PC-9 (cell line): Measurements from ENCODE around the gene MEFV. TPM values are rescaled to one million over a fixed set of nuclear protein-coding genes. Genes with fewer than 3 reads are reported as not detected.

Experiments used
- BruUV-seq: library from RNA; stranded (reverse); fragments of 400-500 nt; replicated peaks from 2 replicates; lab custom pipeline; 2021; lab: Mats Ljungman, UMichigan
- CTCF ChIA-PET: fragments of 300-600 bp; sonication (Branson Sonifier 250); formaldehyde crosslinking; loops from one replicate; lab custom pipeline; 2022; ENCODE audit warnings: antibody characterized with exemption; lab: Charles Lee
- POLR2A ChIA-PET: fragments of 300-600 bp; sonication (Branson Sonifier 250); formaldehyde crosslinking; loops from one replicate; lab custom pipeline; 2022; ENCODE audit warnings: antibody characterized with exemption; ENCODE audit not compliant: unreplicated experiment; lab: Charles Lee
- DNase-seq, 2 experiments: peaks; one replicate each; pipeline versions ENCODE4 v3.0.0 to v3.0.0-alpha.2; 2015 to 2022; ENCODE audit warnings: mixed read lengths in 1 of 2
- H2AFZ ChIP-seq: fragments of 200-600 bp; sonication (generic); 2 replicates; pipeline ENCODE4 v1.8.1; 2017; ENCODE audit warnings: antibody characterized with exemption
- H3F3A ChIP-seq: fragments of 200-600 bp; sonication (generic); 2 replicates; pipeline ENCODE4 v1.8.1; 2017; ENCODE audit warnings: antibody characterized with exemption, mild to moderate bottlenecking, low read depth; ENCODE audit not compliant: insufficient read depth
- H3K27ac ChIP-seq: fragments of 200-600 bp; sonication (generic); 2 replicates; pipeline ENCODE4 v1.6.1; 2016; ENCODE audit warnings: mixed run types
- H3K27me3 ChIP-seq: fragments of 200-600 bp; sonication (generic); 2 replicates; pipeline ENCODE4 v1.6.1; 2016; ENCODE audit warnings: low read depth, mixed run types; ENCODE audit not compliant: insufficient read depth
- H3K36me3 ChIP-seq: fragments of 200-600 bp; sonication (generic); 2 replicates; pipeline ENCODE4 v1.6.1; 2016; ENCODE audit warnings: low read depth, mixed run types
- H3K4me1 ChIP-seq: fragments of 200-600 bp; sonication (generic); replicated peaks from 2 replicates; pipeline ENCODE4 v1.6.1; 2016; ENCODE audit warnings: mixed run types; ENCODE audit not compliant: insufficient read depth
- H3K4me2 ChIP-seq: fragments of 200-600 bp; sonication (generic); 2 replicates; pipeline ENCODE4 v1.6.1; 2017; ENCODE audit warnings: mixed run types
- H3K4me3 ChIP-seq: fragments of 200-600 bp; sonication (generic); 2 replicates; pipeline ENCODE4 v1.6.1; 2016; ENCODE audit warnings: mixed run types
- H3K79me2 ChIP-seq: fragments of 200-600 bp; sonication (generic); 2 replicates; pipeline ENCODE4 v1.6.1; 2017; ENCODE audit warnings: low read depth, mixed run types
- H3K9me2 ChIP-seq: fragments of 200-600 bp; sonication (generic); 2 replicates; pipeline ENCODE4 v1.8.1; 2017; ENCODE audit warnings: mild to moderate bottlenecking; ENCODE audit not compliant: insufficient read depth
- H3K9me3 ChIP-seq: fragments of 200-600 bp; sonication (generic); 2 replicates; pipeline ENCODE4 v1.8.1; 2016; ENCODE audit warnings: low read depth; ENCODE audit not compliant: insufficient read depth
- H4K20me1 ChIP-seq: fragments of 200-600 bp; sonication (generic); 2 replicates; pipeline ENCODE4 v1.8.1; 2017; ENCODE audit not compliant: insufficient read depth
- CTCF ChIP-seq: fragments of 200-600 bp; sonication (generic); conservative IDR thresholded peaks from 2 replicates; pipeline ENCODE4 v1.6.1; 2017; ENCODE audit warnings: mixed run types, antibody characterized with exemption, mild to moderate bottlenecking, moderate library complexity
- EZH2 ChIP-seq: fragments of 200-600 bp; sonication (generic); IDR thresholded peaks from 2 replicates; pipeline ENCODE4 v1.8.0; 2017; ENCODE audit warnings: antibody characterized with exemption, low read depth
- intact Hi-C: fragments of 100-400 bp; cut with micrococcal nuclease; formaldehyde crosslinking; loops from one replicate; pipeline ENCODE4 v1.10.0; 2022; ENCODE audit not compliant: unreplicated experiment
- total RNA-seq: library from RNA; stranded (reverse); gene quantifications from 2 replicates; pipeline ENCODE4 v1.2.3, GENCODE V29; 2021

The MEFV gene
- total RNA-seq, 1 experiment from 2014 or later = not detected

GRCh38 chr16:3266873-3267537 is 10.6 kb upstream of the MEFV start:
- POLR2A ChIA-PET = no interaction called here
- CTCF ChIA-PET = no interaction called here

DNA sequence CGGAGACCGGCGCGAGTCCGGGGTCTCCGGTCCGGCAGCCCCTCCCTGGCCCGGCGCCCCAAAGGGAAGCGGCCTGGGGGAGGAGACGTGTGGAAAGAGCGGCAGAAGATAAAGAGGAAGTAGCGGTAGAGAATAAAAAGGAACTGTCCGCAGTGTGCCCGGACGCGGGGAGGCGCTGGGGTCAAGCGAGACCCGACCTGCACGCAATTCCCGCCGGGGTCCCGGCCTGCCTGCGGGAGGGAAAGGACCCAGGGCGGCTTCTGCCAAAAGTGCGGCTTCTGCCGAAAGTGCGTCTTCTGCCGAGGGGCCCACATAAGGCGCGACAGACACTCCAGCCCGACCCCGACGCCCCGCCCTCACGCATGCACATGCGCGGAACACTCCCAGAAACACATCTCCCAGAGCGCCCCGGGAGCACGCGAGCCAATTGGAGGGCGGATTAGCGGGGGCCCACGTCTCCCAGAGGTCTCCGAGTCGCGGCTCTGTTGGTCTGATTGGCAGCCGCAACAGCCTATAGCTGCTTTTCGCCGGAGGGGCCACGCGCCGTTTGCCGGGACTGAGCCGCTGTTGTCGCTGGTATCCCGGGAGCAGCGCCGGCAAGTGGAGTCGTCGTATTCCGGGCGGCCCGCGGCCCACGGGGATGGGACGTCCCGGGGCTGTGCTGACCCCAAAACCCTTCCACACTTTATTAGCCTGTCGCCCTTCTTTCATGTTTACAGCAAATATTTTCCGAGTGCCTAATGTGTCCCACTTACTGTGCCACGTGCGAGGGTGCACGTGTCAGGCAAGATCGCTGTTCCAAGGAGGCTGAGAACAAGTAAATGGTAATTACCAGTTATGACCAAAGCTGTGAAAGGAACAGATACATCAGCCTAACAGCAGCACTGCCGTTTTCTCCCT is 8.0 kb upstream of the MEFV start:
- H3F3A ChIP-seq = peaks cover 28% of the 10 kb centered on the region
- TSS peak; percentile 82 for BruUV-seq
- H3K9me2 ChIP-seq = no peaks in the 10 kb centered on the region
- ChIA-PET CTCF (interaction anchor here (0.9 kb wide), 1 partner anchor 75 kb away, joined by 3 read pairs; no protein-coding TSS in a partner anchor), POLR2A (interaction anchor here (0.7 to 1.2 kb wide), 2 partner anchors 18 to 55 kb away, joined by 4 to 6 read pairs; no protein-coding TSS in a partner anchor)
- peak; percentile 95 to 99 for DNase-seq
- H3K4me2 ChIP-seq = peak overlapping the region; percentile 85
- H3K27me3 ChIP-seq = no peaks in the 10 kb centered on the region
- H3K4me3 ChIP-seq = peak overlapping the region; percentile 84
- H4K20me1 ChIP-seq = no peaks in the 10 kb centered on the region
- H3K36me3 ChIP-seq = no peaks in the 10 kb centered on the region
- peak overlapping the region; percentile 92 for H2AFZ ChIP-seq
- H3K27ac ChIP-seq = peak overlapping the region; percentile 75
- intact Hi-C loops = loop anchor here (1.0 to 10.0 kb wide), 4 partner anchors 18 to 380 kb away; partner anchors contain the start of genes CLUAP1 and OR1F1
- TF ChIP-seq EZH2 (no peak), CTCF (no peak)
- H3K9me3 ChIP-seq = peaks cover 5% of the 10 kb centered on the region; the same call in 1 of the 2 replicates
- no peaks in the 10 kb centered on the region; the same call in 1 of the 2 replicates for H3K4me1 ChIP-seq
- no peaks in the 10 kb centered on the region for H3K79me2 ChIP-seq

More at GRCh38 chr16:3266873-3267537, 10.6 kb upstream of the MEFV start:
- Histone ChIP-seq H3K9me3 (peaks cover 5% of the 10 kb centered on the region; the same call in 1 of the 2 replicates), H3K4me1 (no peaks in the 10 kb centered on the region; the same call in 1 of the 2 replicates), H3K9me2 (no peaks in the 10 kb centered on the region), H3F3A (peaks cover 28% of the 10 kb centered on the region), H3K27me3 (no peaks in the 10 kb centered on the region), H3K79me2 (no peaks in the 10 kb centered on the region), H3K27ac (no peak overlapping the region), H2AFZ (no peak overlapping the region), H3K4me3 (no peak overlapping the region), H3K36me3 (no peaks in the 10 kb centered on the region), H3K4me2 (no peak overlapping the region), H4K20me1 (no peaks in the 10 kb centered on the region)
- BruUV-seq = no TSS peak
- TF ChIP-seq CTCF (peak; percentile 59), EZH2 (no peak)
- no peak for DNase-seq
- intact Hi-C loops = loop anchor here (10.0 kb wide), 1 partner anchor 378 kb away; no protein-coding TSS in a partner anchor

DNA sequence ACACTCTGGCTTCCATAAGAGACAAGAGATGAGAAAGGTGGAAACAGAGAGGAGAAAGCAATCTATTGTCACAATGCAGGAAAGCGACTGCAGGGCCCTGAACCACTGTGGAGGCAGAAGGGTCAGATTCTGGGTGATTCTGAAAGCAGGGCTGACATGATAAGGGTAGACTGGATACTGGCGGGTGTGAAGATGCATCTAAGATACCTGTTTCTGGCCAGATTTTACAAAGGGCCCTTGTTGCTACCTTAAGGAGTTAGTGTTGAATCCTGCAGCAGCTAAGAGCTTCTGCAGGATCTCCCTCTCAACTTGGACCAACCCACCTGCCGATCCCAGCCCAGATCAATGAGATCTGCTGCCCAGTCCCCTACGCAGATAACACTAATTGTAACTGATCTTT is 6.1 kb upstream of the MEFV start:
- POLR2A ChIA-PET = interaction anchor here (0.6 kb wide), 1 partner anchor 92 kb away, joined by 19 read pairs; no protein-coding TSS in a partner anchor

More for the DNA sequence above, 6.1 kb upstream of the MEFV start:
- no peak for TF ChIP-seq CTCF
- no peak for TF ChIP-seq EZH2
- DNase-seq = no peak
- Histone ChIP-seq H3K4me1 (no peaks in the 10 kb centered on the region; the same call in 1 of the 2 replicates), H4K20me1 (no peaks in the 10 kb centered on the region), H3K9me2 (no peaks in the 10 kb centered on the region), H3K79me2 (no peaks in the 10 kb centered on the region), H2AFZ (no peak overlapping the region), H3K27ac (no peak overlapping the region), H3F3A (peaks cover 28% of the 10 kb centered on the region), H3K4me3 (no peak overlapping the region; the same call in 1 of the 2 replicates), H3K4me2 (peak overlapping the region; percentile 85), H3K36me3 (no peaks in the 10 kb centered on the region), H3K27me3 (no peaks in the 10 kb centered on the region), H3K9me3 (peaks cover 5% of the 10 kb centered on the region; the same call in 1 of the 2 replicates)
- CTCF ChIA-PET = no interaction called here
- intact Hi-C loops = loop anchor here (5.0 to 10.0 kb wide), 3 partner anchors 75 to 382 kb away; partner anchors contain the start of genes CLUAP1 and OR1F1
- BruUV-seq = no TSS peak
